Epithelial cell of esophagus (primary cell): ENCODE results near the gene SALL1.

Source experiments
- DNase-seq: peaks from one replicate; pipeline ENCODE4 v3.0.0; 2010; ENCODE audit warnings: low read depth
- H3K4me3 ChIP-seq: 2 replicates; pipeline ENCODE4 v1.5.1; 2011; ENCODE audit warnings: mild to moderate bottlenecking, low read length, control low read depth
- CTCF ChIP-seq: IDR thresholded peaks from 2 replicates; pipeline ENCODE4 v1.5.1; 2011; ENCODE audit warnings: low read depth, mild to moderate bottlenecking, low read length, control low read depth, inconsistent platforms; ENCODE audit not compliant: insufficient read depth; ENCODE audit errors: missing control alignments

Gene SALL1

DNA sequence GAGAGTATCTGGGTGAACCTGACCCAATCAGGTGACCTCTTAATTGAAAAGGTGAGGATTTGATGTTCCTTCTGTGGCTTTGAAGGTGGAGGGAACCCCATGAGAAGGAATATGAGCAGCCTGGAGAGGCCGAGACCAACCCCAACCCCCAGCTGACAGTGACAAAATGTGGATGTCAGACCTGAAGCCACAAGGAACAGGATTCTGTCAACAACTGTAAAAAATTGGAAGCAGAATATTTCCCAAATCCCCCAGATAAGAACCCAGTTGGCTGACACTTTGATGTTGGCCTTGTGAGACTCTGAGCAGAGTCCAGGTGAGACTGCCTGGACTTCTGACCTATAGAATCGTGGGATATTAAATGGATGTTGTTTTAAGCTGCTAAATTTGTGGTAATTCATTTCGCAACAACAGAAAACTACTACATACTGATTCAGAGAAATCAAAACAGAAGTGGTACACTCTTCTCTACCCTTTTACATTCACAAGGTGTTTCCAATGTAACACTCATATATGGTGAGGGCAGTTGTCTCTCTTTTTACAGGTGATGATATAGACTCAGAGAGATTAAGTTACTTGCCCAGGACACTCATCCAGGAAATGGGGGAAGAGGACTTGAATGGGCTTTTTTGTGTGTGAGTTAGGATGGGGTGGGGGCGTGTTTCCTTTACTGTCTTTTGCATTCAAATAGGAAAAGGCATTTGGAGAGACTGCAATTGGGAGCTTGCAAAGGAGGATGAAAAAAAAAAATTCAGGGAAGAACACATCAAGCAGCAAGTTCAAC, 29.8 kb upstream of the SALL1 start:
- H3K4me3 ChIP-seq: no peak overlapping the region
- no peak for TF ChIP-seq CTCF
- no peak for DNase-seq

DNA sequence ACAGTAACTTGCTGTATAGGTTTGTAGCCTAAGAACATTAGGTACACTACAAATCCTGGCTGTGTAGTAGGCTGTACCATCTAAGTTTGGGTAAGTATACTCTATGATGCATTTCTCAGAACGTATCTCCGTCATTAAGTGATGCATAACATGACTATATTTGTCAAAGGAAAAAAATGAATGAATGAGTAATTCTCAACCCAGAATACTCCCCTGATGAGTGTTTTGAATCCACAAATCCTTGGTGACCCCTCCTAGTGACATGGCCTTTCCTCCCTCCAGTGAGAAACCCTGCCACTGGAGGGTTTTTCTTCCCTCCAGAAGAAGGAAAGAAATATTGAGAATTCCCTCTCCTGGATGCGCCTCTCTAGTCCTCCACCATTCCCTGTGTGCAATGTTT, 24.0 kb upstream of the SALL1 start:
- no peak for TF ChIP-seq CTCF
- no peak overlapping the region for H3K4me3 ChIP-seq
- DNase-seq: no peak

- TF ChIP-seq CTCF: no peak
- H3K4me3 ChIP-seq: no peak overlapping the region
- DNase-seq: no peak
Measured at GRCh38 chr16:51172368-51172767, 21.3 kb upstream of the SALL1 start.

DNA sequence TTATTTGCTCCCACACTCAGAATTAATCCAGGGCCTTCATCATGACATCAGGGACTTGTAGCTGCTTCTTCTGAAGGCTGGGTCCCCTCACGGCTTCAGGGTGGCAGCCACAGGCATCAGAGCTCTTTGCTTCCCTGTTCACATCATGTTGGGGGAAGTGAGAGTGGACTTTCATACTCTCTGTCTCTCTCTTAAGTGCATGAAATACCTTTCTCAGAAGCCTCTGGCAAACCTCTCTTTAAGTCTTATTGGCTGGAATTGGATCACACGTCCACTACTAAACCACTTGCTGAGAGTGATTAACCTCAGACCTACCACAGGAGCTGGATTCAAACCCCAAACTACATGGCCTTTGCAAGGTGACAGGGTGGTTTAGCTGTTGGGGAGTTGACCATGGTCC, 17.7 kb upstream of the SALL1 start:
- no peak for TF ChIP-seq CTCF
- H3K4me3 ChIP-seq: no peak overlapping the region
- no peak for DNase-seq

DNA sequence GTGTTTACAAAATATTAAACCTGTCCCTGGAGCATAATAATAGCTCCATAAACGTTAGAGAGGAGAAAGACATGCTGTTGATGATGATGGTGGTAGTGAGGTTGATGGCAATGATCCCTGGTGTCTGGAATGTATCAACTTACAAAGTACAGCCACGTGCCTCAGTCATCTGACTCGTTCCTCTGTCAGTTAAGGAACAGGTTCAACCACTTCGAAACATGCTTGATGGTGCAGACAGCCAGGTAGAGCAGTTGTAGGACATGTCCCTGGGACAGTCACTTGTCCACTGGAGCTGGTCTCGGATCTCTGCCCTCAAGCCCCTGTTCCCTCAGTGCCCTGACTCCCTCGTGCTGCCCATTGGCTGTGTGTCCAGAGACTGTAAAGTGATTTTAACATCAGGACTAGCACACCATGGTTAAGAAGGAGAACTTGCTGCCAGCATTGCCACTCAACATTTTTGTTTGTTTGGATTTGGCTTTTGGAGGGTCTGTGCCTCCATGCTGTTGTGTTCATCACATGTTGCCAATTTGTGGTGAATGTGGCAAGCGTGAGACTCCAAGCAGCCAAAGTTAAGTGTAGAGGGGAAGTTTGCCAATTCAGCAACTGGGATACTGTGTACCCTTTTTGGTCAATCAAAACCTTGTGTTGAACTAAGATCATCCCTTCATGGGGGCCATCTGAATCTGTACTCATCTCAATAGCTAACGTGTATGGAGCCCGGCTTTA, 16.3 kb upstream of the SALL1 start:
- TF ChIP-seq CTCF: no peak
- DNase-seq: peak; percentile 55
- H3K4me3 ChIP-seq: no peak overlapping the region

DNA sequence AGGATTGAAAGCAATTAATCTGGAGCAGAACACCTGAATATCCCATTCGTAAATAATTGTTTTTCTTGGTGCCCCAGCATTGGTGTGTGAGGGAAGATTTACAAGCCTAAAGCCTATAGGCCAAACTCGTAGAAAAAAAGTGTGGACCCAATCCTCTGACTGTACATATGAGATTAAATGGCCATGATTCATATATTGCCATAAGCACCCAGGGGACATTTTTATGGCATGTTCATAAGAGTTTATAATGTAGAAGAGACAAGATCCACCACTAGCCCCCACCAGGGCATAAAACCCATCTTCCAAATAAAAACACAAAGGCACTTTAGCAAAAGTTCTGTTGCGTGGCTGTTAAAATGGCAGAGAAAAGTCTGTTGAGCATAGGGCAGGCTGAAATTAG, 15.5 kb upstream of the SALL1 start:
- DNase-seq: no peak
- no peak overlapping the region for H3K4me3 ChIP-seq
- no peak for TF ChIP-seq CTCF

DNA sequence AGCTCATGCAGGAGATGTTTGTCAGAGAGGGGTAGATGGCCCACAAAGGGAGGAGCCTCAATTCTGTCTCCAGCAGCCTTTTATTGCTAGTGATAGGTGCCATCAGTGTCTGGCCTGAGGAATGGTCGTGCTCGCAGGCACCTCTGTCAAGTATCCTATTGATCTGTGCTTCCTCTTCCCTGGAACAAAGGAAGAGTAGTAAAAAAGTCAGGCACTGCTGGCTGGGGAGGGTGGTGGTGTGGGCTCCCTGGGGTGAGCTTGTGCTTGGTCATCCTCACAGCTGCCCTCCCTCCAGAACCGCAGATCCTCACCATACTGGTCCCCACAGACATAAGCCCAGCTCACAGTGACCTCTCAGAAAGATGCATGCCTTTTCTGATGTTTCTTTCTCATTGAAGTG, 15.0 kb upstream of the SALL1 start:
- DNase-seq: no peak
- no peak overlapping the region for H3K4me3 ChIP-seq
- no peak for TF ChIP-seq CTCF
